Epithelial cell of esophagus (primary cell): ENCODE measurements around the gene CCDC127.

Source experiments
- DNase-seq: peaks from one replicate; pipeline ENCODE4 v3.0.0; 2010; ENCODE audit warnings: low read depth
- H3K4me3 ChIP-seq: 2 replicates; pipeline ENCODE4 v1.5.1; 2011; ENCODE audit warnings: mild to moderate bottlenecking, low read length, control low read depth
- CTCF ChIP-seq: IDR thresholded peaks from 2 replicates; pipeline ENCODE4 v1.5.1; 2011; ENCODE audit warnings: low read depth, mild to moderate bottlenecking, low read length, control low read depth, inconsistent platforms; ENCODE audit not compliant: insufficient read depth; ENCODE audit errors: missing control alignments

Gene CCDC127

GRCh38 chr5:187617-188451 lies 30.1 kb downstream of the CCDC127 start:
- no peak overlapping the region for H3K4me3 ChIP-seq
- no peak for DNase-seq
- no peak for TF ChIP-seq CTCF

GRCh38 chr5:187042-187431 lies 30.9 kb downstream of the CCDC127 start:
- TF ChIP-seq CTCF = no peak
- no peak for DNase-seq
- no peak overlapping the region for H3K4me3 ChIP-seq

- TF ChIP-seq CTCF = no peak
- DNase-seq = no peak
- no peak overlapping the region for H3K4me3 ChIP-seq
Observed at GRCh38 chr5:186091-187041, 31.6 kb downstream of the CCDC127 start.

- H3K4me3 ChIP-seq = no peak overlapping the region
- no peak for TF ChIP-seq CTCF
- DNase-seq = no peak
Observed at GRCh38 chr5:185095-186070, 32.6 kb downstream of the CCDC127 start.

- TF ChIP-seq CTCF = no peak
- DNase-seq = no peak
- no peak overlapping the region for H3K4me3 ChIP-seq
Observed at GRCh38 chr5:184471-184870, 33.5 kb downstream of the CCDC127 start.

GRCh38 chr5:182126-182525 lies 35.8 kb downstream of the CCDC127 start:
- TF ChIP-seq CTCF = no peak
- H3K4me3 ChIP-seq = no peak overlapping the region
- DNase-seq = no peak
